ENCODE measurements around the gene RFX3. TPM values are rescaled to one million over a fixed set of nuclear protein-coding genes. Genes with fewer than 3 reads are reported as not detected.

The RFX3 gene
- total RNA-seq, 4 donors from 2014 or later: 10.9 to 20.8 (median 13.7) TPM

GRCh38 chr9:3361689-3362392 lies 164.0 kb downstream of the RFX3 start:
- H3K27ac ChIP-seq: no peak overlapping the region
- no peaks in the 10 kb centered on the region for H3K27me3 ChIP-seq
- H3K36me3 ChIP-seq: no peaks in the 10 kb centered on the region
- no peak for DNase-seq (ENCODE audit: low spot score in 2 of 2)
- TF ChIP-seq CTCF (IDR thresholded peaks at IDR 0.05) (no peak), EP300 (IDR thresholded peaks at IDR 0.05) (no peak), POLR2A (IDR thresholded peaks at IDR 0.05) (no peak)
- peaks cover 0 to 10% (median 0%) of the 10 kb centered on the region in 4 donors for H3K4me1 ChIP-seq
- H3K4me3 ChIP-seq: no peak overlapping the region
- 95 to 97% methylated on average over 2 of the region's 2 CpGs for WGBS, 2 donors
- no peaks in the 10 kb centered on the region for H3K9me3 ChIP-seq

GRCh38 chr9:3361116-3361515 lies 164.7 kb downstream of the RFX3 start:
- 59 to 74% methylated on average over 4 of the region's 4 CpGs for WGBS, 2 donors

GRCh38 chr9:3360245-3360644 lies 165.6 kb downstream of the RFX3 start:
- Histone ChIP-seq H3K4me3 (no peak overlapping the region), H3K27me3 (no peaks in the 10 kb centered on the region), H3K4me1 (peaks cover 0 to 10% (median 0%) of the 10 kb centered on the region in 4 donors), H3K27ac (no peak overlapping the region), H3K9me3 (no peaks in the 10 kb centered on the region), H3K36me3 (no peaks in the 10 kb centered on the region)
- DNase-seq (ENCODE audit: low spot score in 2 of 2): no peak
- TF ChIP-seq CTCF (IDR thresholded peaks at IDR 0.05): no peak
- TF ChIP-seq EP300 (IDR thresholded peaks at IDR 0.05): no peak
- no peak for TF ChIP-seq POLR2A (IDR thresholded peaks at IDR 0.05)

More at GRCh38 chr9:3361116-3361515, 164.7 kb downstream of the RFX3 start:
- H3K27ac ChIP-seq: no peak overlapping the region
- H3K36me3 ChIP-seq: no peaks in the 10 kb centered on the region
- DNase-seq (ENCODE audit: low spot score in 2 of 2): no peak
- H3K4me1 ChIP-seq: peaks cover 0 to 10% (median 0%) of the 10 kb centered on the region in 4 donors
- no peaks in the 10 kb centered on the region for H3K27me3 ChIP-seq
- TF ChIP-seq POLR2A (IDR thresholded peaks at IDR 0.05): no peak
- peak in 1 of 2 donors; percentile 31 for TF ChIP-seq EP300 (IDR thresholded peaks at IDR 0.05)
- no peak overlapping the region for H3K4me3 ChIP-seq
- H3K9me3 ChIP-seq: no peaks in the 10 kb centered on the region

- no peaks in the 10 kb centered on the region for H3K27me3 ChIP-seq
- H3K4me1 ChIP-seq: peaks cover 0 to 10% (median 0%) of the 10 kb centered on the region in 4 donors
- 96 to 98% methylated on average over 1 of the region's 1 CpG for WGBS, 2 donors
- no peak for DNase-seq (ENCODE audit: low spot score in 2 of 2)
- no peak overlapping the region for H3K27ac ChIP-seq
- no peak for TF ChIP-seq CTCF (IDR thresholded peaks at IDR 0.05)
- TF ChIP-seq EP300 (IDR thresholded peaks at IDR 0.05): no peak
- TF ChIP-seq POLR2A (IDR thresholded peaks at IDR 0.05): no peak
- no peaks in the 10 kb centered on the region for H3K36me3 ChIP-seq
- H3K9me3 ChIP-seq: no peaks in the 10 kb centered on the region
- no peak overlapping the region for H3K4me3 ChIP-seq
Measured at GRCh38 chr9:3359778-3360177, 166.0 kb downstream of the RFX3 start.

GRCh38 chr9:3359048-3359692 lies 166.6 kb downstream of the RFX3 start:
- Histone ChIP-seq H3K27ac (no peak overlapping the region), H3K36me3 (no peaks in the 10 kb centered on the region), H3K4me3 (no peak overlapping the region), H3K27me3 (no peaks in the 10 kb centered on the region), H3K4me1 (peaks cover 0 to 10% (median 0%) of the 10 kb centered on the region in 4 donors), H3K9me3 (peaks cover 0 to 3% (median 0%) of the 10 kb centered on the region in 4 donors)
- 96 to 98% methylated on average over 5 of the region's 5 CpGs for WGBS, 2 donors
- no peak for DNase-seq (ENCODE audit: low spot score in 2 of 2)
- TF ChIP-seq POLR2A (IDR thresholded peaks at IDR 0.05): no peak
- no peak for TF ChIP-seq CTCF (IDR thresholded peaks at IDR 0.05)
- no peak for TF ChIP-seq EP300 (IDR thresholded peaks at IDR 0.05)
